Smooth muscle cell (in vitro differentiated cells): ENCODE results near the gene IFNA13. TPM values are rescaled to one million over a fixed set of nuclear protein-coding genes. Genes with fewer than 3 reads are reported as not detected.

Experiments used
- DNase-seq: peaks from one replicate; lab custom pipeline; 2025; ENCODE audit not compliant: unreplicated experiment; lab: John Stamatoyannopoulos, UW
- H2AFZ ChIP-seq: fragments of 200-600 bp; sonication (generic); 2 replicates; pipeline ENCODE4 v1.6.0; 2016; ENCODE audit warnings: antibody characterized with exemption, low read depth, mild to moderate bottlenecking
- H3F3A ChIP-seq: fragments of 200-600 bp; sonication (generic); 2 replicates; pipeline ENCODE4 v1.6.0; 2017; ENCODE audit warnings: antibody characterized with exemption, low read depth
- H3K27ac ChIP-seq: fragments of 200-600 bp; sonication (generic); 2 replicates; pipeline ENCODE4 v1.5.1; 2016; ENCODE audit warnings: low read depth, mild to moderate bottlenecking
- H3K27me3 ChIP-seq: fragments of 200-600 bp; sonication (generic); 2 replicates; pipeline ENCODE4 v1.6.1; 2016; ENCODE audit warnings: low read depth, mild to moderate bottlenecking
- H3K36me3 ChIP-seq: fragments of 200-600 bp; sonication (generic); 2 replicates; pipeline ENCODE4 v1.5.1; 2016; ENCODE audit warnings: low read depth
- H3K4me1 ChIP-seq: fragments of 200-600 bp; sonication (generic); 2 replicates; pipeline ENCODE4 v1.5.1; 2016; ENCODE audit warnings: low read depth
- H3K4me2 ChIP-seq: fragments of 200-600 bp; sonication (generic); 2 replicates; pipeline ENCODE4 v1.6.0; 2016; ENCODE audit warnings: mild to moderate bottlenecking
- H3K4me3 ChIP-seq: fragments of 200-600 bp; sonication (generic); 2 replicates; pipeline ENCODE4 v1.5.1; 2016; ENCODE audit warnings: mild to moderate bottlenecking
- H3K79me2 ChIP-seq: fragments of 200-600 bp; sonication (generic); 2 replicates; pipeline ENCODE4 v1.6.0; 2016; ENCODE audit warnings: low read depth, mild to moderate bottlenecking
- H3K9ac ChIP-seq: fragments of 200-600 bp; sonication (generic); 2 replicates; pipeline ENCODE4 v1.6.0; 2016; ENCODE audit warnings: low read depth
- H3K9me3 ChIP-seq: fragments of 200-600 bp; sonication (generic); replicated peaks from 2 replicates; pipeline ENCODE4 v1.5.1; 2016; ENCODE audit warnings: low read depth
- H4K20me1 ChIP-seq: fragments of 200-600 bp; sonication (generic); 2 replicates; pipeline ENCODE4 v1.6.0; 2016; ENCODE audit warnings: low read depth
- WGBS: methylation state at CpG from one replicate; pipeline ENCODE4 v1.1.7; 2016; ENCODE audit warnings: low lambda C conversion rate; 5-methylcytosine and 5-hydroxymethylcytosine counted together
- polyA plus RNA-seq: library from polyadenylated mRNA; unstranded; fragments of >200 nt; fragmentation: Nextera tagmentation; extraction: Ambion mirVana; gene quantifications from 2 replicates; pipeline ENCODE4 v1.2.1, GENCODE V29; 2016
- total RNA-seq: library from RNA; depleted of rRNA; stranded (reverse); fragments of >200 nt; gene quantifications from 2 replicates; pipeline ENCODE4 v1.2.3, GENCODE V29; 2014
- TF ChIP-seq, protein P1 (sequence below): fragments of 200-600 bp; sonication (generic); IDR thresholded peaks from 2 replicates; pipeline ENCODE4 v1.5.1; 2017; ENCODE audit warnings: borderline replicate concordance, mild to moderate bottlenecking, antibody characterized with exemption; ENCODE audit not compliant: insufficient read depth, poor library complexity, severe bottlenecking

IFNA13 gene
- total and polyA plus RNA-seq, 2 experiments from 2014 or later, result not detected

DNA sequence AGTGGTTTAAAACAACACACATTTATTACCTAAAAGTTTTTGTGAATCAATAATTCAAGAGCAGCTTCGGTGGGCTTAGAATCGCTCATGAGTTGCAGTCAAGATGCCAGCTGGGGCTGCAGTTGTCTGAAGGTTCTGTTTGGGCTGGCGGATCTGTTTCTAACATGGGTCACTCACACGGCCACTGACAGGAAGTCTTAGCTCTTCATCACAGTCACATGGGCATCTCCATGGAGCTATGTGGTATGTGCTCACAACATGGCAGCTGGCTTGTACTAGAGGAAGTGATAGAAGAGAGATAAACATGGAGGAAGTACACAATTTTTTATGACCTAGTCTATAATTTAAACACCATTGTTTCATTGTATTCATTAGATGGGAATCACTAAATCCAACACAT is 43.8 kb downstream of the IFNA13 start:
- peaks cover 59% of the 10 kb centered on the region for H4K20me1 ChIP-seq
- 91% methylated on average over 4 of the region's 4 CpGs for WGBS

DNA sequence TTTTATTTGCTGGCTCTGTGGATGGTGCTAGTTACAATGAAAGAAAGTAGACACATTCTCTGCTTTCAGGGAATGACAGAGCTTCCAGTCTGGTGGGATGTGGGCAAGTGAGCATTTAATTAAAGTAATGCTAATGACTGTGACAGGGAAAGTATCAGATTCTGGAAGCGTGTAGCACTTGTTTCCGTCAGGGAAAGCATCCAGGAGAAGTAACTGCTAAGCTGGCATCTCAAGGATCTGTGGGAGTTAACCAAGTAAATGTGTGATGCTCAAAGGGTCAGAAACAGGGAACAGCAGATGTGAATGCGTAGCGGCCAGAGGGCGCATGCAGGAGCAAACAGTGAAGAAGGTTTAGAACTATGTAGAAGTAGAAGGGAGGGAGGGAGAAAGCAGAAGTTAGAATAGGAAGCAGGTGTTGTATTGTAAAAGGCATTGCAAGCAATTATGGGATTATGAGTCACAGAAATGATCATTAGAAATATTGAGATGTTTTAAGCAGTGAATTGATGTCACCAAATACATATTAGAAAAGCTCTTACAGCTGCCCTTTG is 44.9 kb downstream of the IFNA13 start:
- H3K27me3 ChIP-seq, result no peaks in the 10 kb centered on the region
- H3K4me1 ChIP-seq, result no peaks in the 10 kb centered on the region
- TF ChIP-seq, protein P1, sequence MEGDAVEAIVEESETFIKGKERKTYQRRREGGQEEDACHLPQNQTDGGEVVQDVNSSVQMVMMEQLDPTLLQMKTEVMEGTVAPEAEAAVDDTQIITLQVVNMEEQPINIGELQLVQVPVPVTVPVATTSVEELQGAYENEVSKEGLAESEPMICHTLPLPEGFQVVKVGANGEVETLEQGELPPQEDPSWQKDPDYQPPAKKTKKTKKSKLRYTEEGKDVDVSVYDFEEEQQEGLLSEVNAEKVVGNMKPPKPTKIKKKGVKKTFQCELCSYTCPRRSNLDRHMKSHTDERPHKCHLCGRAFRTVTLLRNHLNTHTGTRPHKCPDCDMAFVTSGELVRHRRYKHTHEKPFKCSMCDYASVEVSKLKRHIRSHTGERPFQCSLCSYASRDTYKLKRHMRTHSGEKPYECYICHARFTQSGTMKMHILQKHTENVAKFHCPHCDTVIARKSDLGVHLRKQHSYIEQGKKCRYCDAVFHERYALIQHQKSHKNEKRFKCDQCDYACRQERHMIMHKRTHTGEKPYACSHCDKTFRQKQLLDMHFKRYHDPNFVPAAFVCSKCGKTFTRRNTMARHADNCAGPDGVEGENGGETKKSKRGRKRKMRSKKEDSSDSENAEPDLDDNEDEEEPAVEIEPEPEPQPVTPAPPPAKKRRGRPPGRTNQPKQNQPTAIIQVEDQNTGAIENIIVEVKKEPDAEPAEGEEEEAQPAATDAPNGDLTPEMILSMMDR, result no peak
- H3K4me3 ChIP-seq, result no peak overlapping the region
- 94% methylated on average over 5 of the region's 5 CpGs for WGBS
- H3K79me2 ChIP-seq, result peaks cover 20% of the 10 kb centered on the region
- H3K27ac ChIP-seq, result no peak overlapping the region
- H3K9me3 ChIP-seq, result no peaks in the 10 kb centered on the region
- no peaks in the 10 kb centered on the region for H3K36me3 ChIP-seq
- H3K9ac ChIP-seq, result no peak overlapping the region
- no peak overlapping the region for H3K4me2 ChIP-seq
- H4K20me1 ChIP-seq, result peaks cover 48% of the 10 kb centered on the region
- H3F3A ChIP-seq, result peaks cover 7% of the 10 kb centered on the region
- no peak overlapping the region for H2AFZ ChIP-seq
- no peak for DNase-seq

More for the DNA sequence above, 43.8 kb downstream of the IFNA13 start:
- DNase-seq, result no peak
- TF ChIP-seq, protein P1, result no peak
- no peak overlapping the region for H3K27ac ChIP-seq
- H3K36me3 ChIP-seq, result no peaks in the 10 kb centered on the region
- no peak overlapping the region for H3K4me3 ChIP-seq
- H3K4me2 ChIP-seq, result no peak overlapping the region
- H3K4me1 ChIP-seq, result no peaks in the 10 kb centered on the region
- peaks cover 7% of the 10 kb centered on the region for H3F3A ChIP-seq
- H2AFZ ChIP-seq, result no peak overlapping the region
- no peaks in the 10 kb centered on the region for H3K9me3 ChIP-seq
- no peaks in the 10 kb centered on the region for H3K27me3 ChIP-seq
- H3K79me2 ChIP-seq, result peaks cover 30% of the 10 kb centered on the region
- no peak overlapping the region for H3K9ac ChIP-seq

DNA sequence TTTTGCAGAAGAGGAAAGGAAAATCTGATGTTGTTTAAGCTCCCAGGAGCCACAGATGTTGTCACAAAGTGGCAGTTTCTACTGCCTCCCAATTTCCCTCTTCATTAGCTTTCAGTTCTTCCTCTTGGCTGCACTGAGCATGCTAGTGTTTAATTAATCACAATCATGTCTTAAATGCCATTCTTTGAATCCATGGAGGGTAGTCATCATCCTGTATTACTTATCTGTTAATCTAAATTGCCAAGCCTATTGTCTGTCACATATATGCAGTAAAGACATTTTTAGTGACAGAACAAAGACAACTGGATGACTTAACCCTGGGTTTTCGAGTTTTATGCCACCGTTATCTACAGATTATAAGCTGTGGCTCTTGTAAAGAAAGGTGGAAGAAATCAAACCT is 47.4 kb downstream of the IFNA13 start:
- Histone ChIP-seq H3K9ac (no peak overlapping the region), H3K4me3 (no peak overlapping the region), H3K4me2 (no peak overlapping the region), H4K20me1 (peaks cover 23% of the 10 kb centered on the region), H3K4me1 (no peaks in the 10 kb centered on the region), H2AFZ (no peak overlapping the region), H3K9me3 (no peaks in the 10 kb centered on the region), H3K79me2 (no peaks in the 10 kb centered on the region), H3K36me3 (no peaks in the 10 kb centered on the region), H3F3A (no peaks in the 10 kb centered on the region), H3K27ac (no peak overlapping the region), H3K27me3 (no peaks in the 10 kb centered on the region)
- no peak for DNase-seq
- 62% methylated on average over 2 of the region's 2 CpGs for WGBS
- TF ChIP-seq, protein P1, result no peak
